GM12878 (cell line): ENCODE data around the gene HNRNPA0. TPM values are rescaled to one million over a fixed set of nuclear protein-coding genes. Genes with fewer than 3 reads are reported as not detected.

Experiments
- ATAC-seq: fragments of 200-7000 bp; cut with Tn5 transposase; 3 replicates; pipeline ENCODE4 v1.9.1; 2020; ENCODE audit warnings: mild to moderate bottlenecking, moderate library complexity
- BruUV-seq: library from RNA; stranded (reverse); fragments of 400-500 nt; replicated peaks from 2 replicates; lab custom pipeline; 2021; lab: Mats Ljungman, UMichigan
- CTCF ChIA-PET: fragments of 300-600 bp; sonication (Branson Sonifier 250); formaldehyde crosslinking; extraction: SDS; loops from one replicate; lab custom pipeline; 2021; ENCODE audit warnings: inconsistent platforms; lab: Yijun Ruan, JAX
- POLR2A ChIA-PET: fragments of 350-600 bp; formaldehyde crosslinking; extraction: SDS; loops from one replicate; lab custom pipeline; 2021; ENCODE audit warnings: inconsistent platforms; lab: Charles Lee
- RAD21 ChIA-PET: fragments of 300-600 bp; sonication (Branson Sonifier 250); formaldehyde crosslinking; loops from one replicate; lab custom pipeline; 2023; ENCODE audit warnings: antibody characterized with exemption; ENCODE audit not compliant: unreplicated experiment; lab: Charles Lee
- SMC1A ChIA-PET: fragments of 300-600 bp; sonication (Branson Sonifier 250); formaldehyde crosslinking; loops from one replicate; lab custom pipeline; 2023; ENCODE audit not compliant: unreplicated experiment, uncharacterized antibody; lab: Charles Lee
- DNase-seq: peaks from one replicate; pipeline ENCODE4 v3.0.0-alpha.2; 2011; ENCODE audit warnings: low read depth, low spot score
- FAIRE-seq: peaks from 3 replicates; lab custom pipeline; 2011; peaks lifted over from hg19 to GRCh38; lab: Jason Lieb, UNC
- H2AFZ ChIP-seq: 2 replicates; pipeline ENCODE4 v1.6.0; 2011; ENCODE audit warnings: low read depth, low read length, control low read depth; ENCODE audit not compliant: control insufficient read depth
- H3K27ac ChIP-seq: 2 replicates; pipeline ENCODE4 v1.5.1; 2011; ENCODE audit warnings: control low read depth; ENCODE audit not compliant: control insufficient read depth, insufficient read depth
- H3K27me3 ChIP-seq, 2 experiments: replicated peaks in 1 of 2; 2 replicates each; pipeline versions ENCODE4 v1.6.0 to v1.6.1; 2011; ENCODE audit warnings: low read length in 1 of 2; ENCODE audit not compliant: control insufficient read depth in 2 of 2, insufficient read depth in 2 of 2
- H3K36me3 ChIP-seq, 2 experiments: 2 replicates each; pipeline ENCODE4 v1.5.1; 2011; ENCODE audit warnings: low read length in 1 of 2; ENCODE audit not compliant: control insufficient read depth in 2 of 2, insufficient read depth in 2 of 2
- H3K4me1 ChIP-seq: 2 replicates; pipeline ENCODE4 v1.6.1; 2011; ENCODE audit warnings: mild to moderate bottlenecking, low read length, moderate library complexity, mixed read lengths; ENCODE audit not compliant: control insufficient read depth, insufficient read depth
- H3K4me2 ChIP-seq: 2 replicates; pipeline ENCODE4 v1.6.0; 2011; ENCODE audit warnings: control low read depth; ENCODE audit not compliant: control insufficient read depth, insufficient read depth
- H3K4me3 ChIP-seq: fragments of 200-600 bp; sonication (generic); 2 replicates; pipeline ENCODE4 v1.5.1; 2016
- H3K79me2 ChIP-seq: 2 replicates; pipeline ENCODE4 v1.6.0; 2011; ENCODE audit warnings: low read length; ENCODE audit not compliant: control insufficient read depth, insufficient read depth
- H3K9ac ChIP-seq: 2 replicates; pipeline ENCODE4 v1.8.0; 2011; ENCODE audit warnings: low read length, control low read depth, mixed read lengths; ENCODE audit not compliant: control insufficient read depth, insufficient read depth
- H3K9me3 ChIP-seq: replicated peaks from 3 replicates; pipeline ENCODE4 v1.5.1; 2011; ENCODE audit warnings: mild to moderate bottlenecking, low read length; ENCODE audit not compliant: control insufficient read depth, insufficient read depth
- H4K20me1 ChIP-seq: 2 replicates; pipeline ENCODE4 v1.6.0; 2011; ENCODE audit not compliant: control insufficient read depth, insufficient read depth
- ASH2L ChIP-seq: fragments of 300-600, 200-600 bp; sonication (generic); IDR thresholded peaks from 2 replicates; pipeline ENCODE4 v1.6.1; 2017; ENCODE audit warnings: low read depth, mild to moderate bottlenecking, borderline replicate concordance
- EZH2 ChIP-seq: IDR thresholded peaks from 2 replicates; pipeline ENCODE4 v1.6.1; 2012; ENCODE audit warnings: low read depth, mild to moderate bottlenecking, control low read depth, inconsistent platforms, low read length, borderline replicate concordance; ENCODE audit not compliant: control insufficient read depth
- ZZZ3 ChIP-seq: IDR thresholded peaks from 2 replicates; pipeline ENCODE4 v1.6.1; 2011; ENCODE audit warnings: low read depth; ENCODE audit not compliant: control insufficient read depth, insufficient read length
- WGBS: methylation state at CpG from one replicate; pipeline ENCODE4 v1.1.6; 2016; ENCODE audit warnings: low lambda C conversion rate; ENCODE audit not compliant: insufficient replicate concordance, insufficient coverage; ENCODE audit errors: missing lambda C conversion rate; 5-methylcytosine and 5-hydroxymethylcytosine counted together
- in situ Hi-C: fragments of 300-500 bp; cut with MboI; formaldehyde crosslinking; loops from 9 replicates; pipeline ENCODE4 v1.14.3; 2018; ENCODE audit warnings: mixed read lengths
- intact Hi-C: fragments of 100-400 bp; cut with micrococcal nuclease; formaldehyde crosslinking; loops from one replicate; pipeline ENCODE4 v1.14.2; 2022; ENCODE audit not compliant: unreplicated experiment
- polyA plus RNA-seq, 11 experiments: library from polyadenylated mRNA; depleted of rRNA in 4 of 11; unstranded in 6 of 11; stranded (reverse) in 5 of 11; fragments of >200 nt; fragmentation: Nextera tagmentation in 4 of 11; fragmentation: Illumina TruSeq in 1 of 11; extraction: Ambion mirVana in 4 of 11; extraction: Trizol in 1 of 11; gene quantifications; 1 replicate in 1 of 11; 2 replicates in 10 of 11; pipeline versions ENCODE4 v1.2.1 to v1.2.3, GENCODE V29; 2011 to 2016; ENCODE audit warnings: inconsistent platforms in 2 of 11, missing spikeins in 2 of 11, low read depth in 1 of 11
- total RNA-seq, 4 experiments: library from RNA; depleted of rRNA in 3 of 4; stranded (reverse); fragments of >200 nt in 3 of 4; fragmentation: Illumina TruSeq in 1 of 4; extraction: Trizol in 1 of 4; gene quantifications; 2 replicates each; pipeline versions ENCODE4 v1.2.1 to v1.2.3, GENCODE V29; 2013 to 2021
- TF ChIP-seq, protein P1 (sequence below): fragments of 450-650 bp; formaldehyde crosslinking; IDR thresholded peaks from 2 replicates; pipeline ENCODE4 v1.5.0; 2022; ENCODE audit warnings: mild to moderate bottlenecking, missing genetic modification characterization

The HNRNPA0 gene
- total and polyA plus RNA-seq, 10 of the 15 experiments (the other 5 are each of a cell fraction or from before 2014, with no cell fraction given): 6.3 to 45.0 (median 12.5) TPM

DNA sequence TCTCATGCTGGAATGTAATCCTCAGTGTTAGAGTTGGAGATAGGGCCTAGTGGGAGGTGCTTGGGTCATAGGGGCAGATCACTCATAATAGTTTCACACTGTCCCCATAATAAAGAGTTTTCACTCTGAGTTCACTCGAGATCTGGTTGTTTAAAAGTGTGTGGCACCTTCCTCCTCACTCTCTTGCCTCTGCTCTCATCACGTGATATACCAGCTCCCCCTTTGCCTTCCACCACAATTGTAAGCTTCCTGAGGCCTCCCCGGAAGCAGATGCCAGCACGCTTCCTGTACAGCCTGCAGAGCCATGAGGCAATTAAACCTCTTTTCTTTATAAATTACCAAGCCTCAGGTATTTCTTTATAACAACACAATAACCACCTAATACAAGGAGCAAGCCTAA is 14.4 kb downstream of the HNRNPA0 start:
- Histone ChIP-seq H3K27ac (no peak overlapping the region), H3K27me3 (no peaks in the 10 kb centered on the region), H4K20me1 (no peaks in the 10 kb centered on the region), H3K4me1 (peaks cover 15% of the 10 kb centered on the region), H3K4me3 (no peak overlapping the region), H3K79me2 (0 out of 2 replicates have a peak, but pooled peaks cover 2% of the 10 kb centered on the region), H3K9ac (no peak overlapping the region), H2AFZ (no peak overlapping the region), H3K4me2 (no peak overlapping the region), H3K9me3 (no peaks in the 10 kb centered on the region; the same call in 2 of the 3 replicates), H3K36me3 (no peaks in the 10 kb centered on the region)
- in situ Hi-C loops (loop anchor here (5.0 kb wide), 2 partner anchors 82 to 112 kb away; no protein-coding TSS in a partner anchor), intact Hi-C loops (no loop called here)
- ATAC-seq (no peak), FAIRE-seq (no peak), DNase-seq (no peak)
- ChIA-PET SMC1A (interaction anchor here (1.3 to 7.3 kb wide), 4 partner anchors 12 to 109 kb away, joined by 8 to 155 read pairs (median 58); no protein-coding TSS in a partner anchor), CTCF (interaction anchor here (0.8 to 18.4 kb wide), 4 partner anchors 12 to 116 kb away, joined by 3 to 619 read pairs (median 126); no protein-coding TSS in a partner anchor), RAD21 (interaction anchor here (0.7 to 6.5 kb wide), 3 partner anchors 57 to 109 kb away, joined by 3 to 168 read pairs (median 101); no protein-coding TSS in a partner anchor), POLR2A (interaction anchor here (3.9 kb wide), 1 partner anchor 14 kb away, joined by 14 read pairs; the partner anchor contains the start of gene HNRNPA0)
- WGBS: 83% methylated on average over 4 of the region's 4 CpGs
- no peak for TF ChIP-seq ASH2L
- no peak for TF ChIP-seq ZZZ3
- TF ChIP-seq, protein P1, sequence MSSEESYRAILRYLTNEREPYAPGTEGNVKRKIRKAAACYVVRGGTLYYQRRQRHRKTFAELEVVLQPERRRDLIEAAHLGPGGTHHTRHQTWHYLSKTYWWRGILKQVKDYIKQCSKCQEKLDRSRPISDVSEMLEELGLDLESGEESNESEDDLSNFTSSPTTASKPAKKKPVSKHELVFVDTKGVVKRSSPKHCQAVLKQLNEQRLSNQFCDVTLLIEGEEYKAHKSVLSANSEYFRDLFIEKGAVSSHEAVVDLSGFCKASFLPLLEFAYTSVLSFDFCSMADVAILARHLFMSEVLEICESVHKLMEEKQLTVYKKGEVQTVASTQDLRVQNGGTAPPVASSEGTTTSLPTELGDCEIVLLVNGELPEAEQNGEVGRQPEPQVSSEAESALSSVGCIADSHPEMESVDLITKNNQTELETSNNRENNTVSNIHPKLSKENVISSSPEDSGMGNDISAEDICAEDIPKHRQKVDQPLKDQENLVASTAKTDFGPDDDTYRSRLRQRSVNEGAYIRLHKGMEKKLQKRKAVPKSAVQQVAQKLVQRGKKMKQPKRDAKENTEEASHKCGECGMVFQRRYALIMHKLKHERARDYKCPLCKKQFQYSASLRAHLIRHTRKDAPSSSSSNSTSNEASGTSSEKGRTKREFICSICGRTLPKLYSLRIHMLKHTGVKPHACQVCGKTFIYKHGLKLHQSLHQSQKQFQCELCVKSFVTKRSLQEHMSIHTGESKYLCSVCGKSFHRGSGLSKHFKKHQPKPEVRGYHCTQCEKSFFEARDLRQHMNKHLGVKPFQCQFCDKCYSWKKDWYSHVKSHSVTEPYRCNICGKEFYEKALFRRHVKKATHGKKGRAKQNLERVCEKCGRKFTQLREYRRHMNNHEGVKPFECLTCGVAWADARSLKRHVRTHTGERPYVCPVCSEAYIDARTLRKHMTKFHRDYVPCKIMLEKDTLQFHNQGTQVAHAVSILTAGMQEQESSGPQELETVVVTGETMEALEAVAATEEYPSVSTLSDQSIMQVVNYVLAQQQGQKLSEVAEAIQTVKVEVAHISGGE: no peak
- no peak for TF ChIP-seq EZH2
- BruUV-seq: no TSS peak
